OCI-LY7 (cell line): ENCODE measurements around the gene TNS1.

Experiments used
- EZH2phosphoT487 ChIP-seq: fragments of 200-600 bp; sonication (generic); IDR thresholded peaks from 2 replicates; pipeline ENCODE4 v1.6.1; 2018; ENCODE audit warnings: low read depth, borderline replicate concordance, mild to moderate bottlenecking, mixed run types, antibody characterized with exemption, low read length, moderate library complexity, mixed read lengths
- TF ChIP-seq, protein P1 (sequence below): fragments of 200-600 bp; sonication (generic); conservative IDR thresholded peaks from 2 replicates; pipeline ENCODE4 v1.5.1; 2014; ENCODE audit warnings: mild to moderate bottlenecking, antibody characterized with exemption, low read length, moderate library complexity, mixed read lengths

DNA sequence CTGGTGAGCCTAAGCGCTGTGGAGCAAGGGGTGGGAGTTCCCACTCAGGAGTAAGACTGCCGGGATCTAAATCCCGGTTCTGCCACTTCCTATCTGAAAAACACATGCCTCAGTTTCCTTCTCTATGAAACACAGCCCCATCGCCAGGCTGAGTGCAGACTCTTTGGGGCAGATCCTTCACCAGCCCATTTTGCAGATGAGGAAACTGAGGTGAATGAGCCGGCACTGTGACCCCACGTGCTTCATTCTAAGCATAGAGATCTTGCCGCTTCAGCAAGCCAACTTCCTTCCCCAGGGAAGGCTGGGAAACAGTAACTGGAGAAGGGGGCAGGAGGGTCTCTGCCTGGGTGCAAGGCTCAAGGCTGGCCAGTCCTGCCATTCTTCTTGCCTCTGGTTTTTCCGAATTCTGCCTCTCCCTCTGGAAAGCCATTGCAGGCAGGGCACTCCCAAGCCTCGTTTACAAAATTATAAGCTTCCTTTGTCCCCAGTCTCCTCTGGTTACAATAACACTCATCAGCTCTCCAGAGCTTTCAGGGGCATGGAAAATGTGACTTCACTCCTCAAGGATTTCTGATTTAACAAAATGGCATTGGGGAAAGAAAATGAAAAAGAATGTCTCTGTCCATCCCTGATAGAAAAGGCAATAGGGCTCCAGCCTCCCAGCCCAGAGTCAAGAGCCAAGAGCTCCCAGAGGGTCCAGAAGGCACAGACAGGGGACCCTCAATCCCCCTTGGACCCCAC is 249.2 kb downstream of the TNS1 start:
- TF ChIP-seq, protein P1, sequence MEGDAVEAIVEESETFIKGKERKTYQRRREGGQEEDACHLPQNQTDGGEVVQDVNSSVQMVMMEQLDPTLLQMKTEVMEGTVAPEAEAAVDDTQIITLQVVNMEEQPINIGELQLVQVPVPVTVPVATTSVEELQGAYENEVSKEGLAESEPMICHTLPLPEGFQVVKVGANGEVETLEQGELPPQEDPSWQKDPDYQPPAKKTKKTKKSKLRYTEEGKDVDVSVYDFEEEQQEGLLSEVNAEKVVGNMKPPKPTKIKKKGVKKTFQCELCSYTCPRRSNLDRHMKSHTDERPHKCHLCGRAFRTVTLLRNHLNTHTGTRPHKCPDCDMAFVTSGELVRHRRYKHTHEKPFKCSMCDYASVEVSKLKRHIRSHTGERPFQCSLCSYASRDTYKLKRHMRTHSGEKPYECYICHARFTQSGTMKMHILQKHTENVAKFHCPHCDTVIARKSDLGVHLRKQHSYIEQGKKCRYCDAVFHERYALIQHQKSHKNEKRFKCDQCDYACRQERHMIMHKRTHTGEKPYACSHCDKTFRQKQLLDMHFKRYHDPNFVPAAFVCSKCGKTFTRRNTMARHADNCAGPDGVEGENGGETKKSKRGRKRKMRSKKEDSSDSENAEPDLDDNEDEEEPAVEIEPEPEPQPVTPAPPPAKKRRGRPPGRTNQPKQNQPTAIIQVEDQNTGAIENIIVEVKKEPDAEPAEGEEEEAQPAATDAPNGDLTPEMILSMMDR, result no peak
- TF ChIP-seq EZH2phosphoT487, result no peak
